Stomach smooth muscle (tissue), 2 donors: ENCODE data around the gene LYRM7.

ENCODE experiments used
- H3K27ac ChIP-seq: one replicate; pipeline ENCODE4 v1.7.0; 2013; ENCODE audit warnings: mild to moderate bottlenecking, low read length, inconsistent platforms
- H3K27me3 ChIP-seq, 2 donors: one replicate each; pipeline ENCODE4 v1.7.0; 2013; ENCODE audit warnings: low read length in 2 of 2; ENCODE audit not compliant: insufficient read depth in 2 of 2, control insufficient read depth in 1 of 2
- H3K36me3 ChIP-seq, 2 donors: one replicate each; pipeline ENCODE4 v1.7.0; 2013; ENCODE audit warnings: low read length in 2 of 2; ENCODE audit not compliant: control insufficient read depth in 2 of 2, insufficient read depth in 2 of 2
- H3K4me1 ChIP-seq: one replicate; pipeline ENCODE4 v1.7.0; 2013; ENCODE audit warnings: low read length; ENCODE audit not compliant: control insufficient read depth, insufficient read depth
- H3K4me3 ChIP-seq, 2 donors: one replicate each; pipeline ENCODE4 v1.7.0; 2013; ENCODE audit warnings: low read length in 2 of 2
- H3K9ac ChIP-seq, 2 donors: one replicate each; pipeline ENCODE4 v1.7.0; 2013; ENCODE audit warnings: low read length in 2 of 2, mild to moderate bottlenecking in 1 of 2
- H3K9me3 ChIP-seq, 2 donors: one replicate each; pipeline ENCODE4 v1.7.0; 2013; ENCODE audit warnings: low read length in 2 of 2; ENCODE audit not compliant: control insufficient read depth in 2 of 2
- donor health status: healthy.
- donor health status: Pancreatic carcinoma.

Gene LYRM7

GRCh38 chr5:131204964-131205363, 34.2 kb downstream of the LYRM7 start:
- no peak overlapping the region for H3K27ac ChIP-seq
- H3K4me3 ChIP-seq, result no peak overlapping the region
- H3K36me3 ChIP-seq, result no peaks in the 10 kb centered on the region
- no peaks in the 10 kb centered on the region for H3K4me1 ChIP-seq
- H3K27me3 ChIP-seq, result no peaks in the 10 kb centered on the region
- no peak overlapping the region for H3K9ac ChIP-seq
- H3K9me3 ChIP-seq, result no peaks in the 10 kb centered on the region

- H3K27me3 ChIP-seq, result no peaks in the 10 kb centered on the region
- H3K9ac ChIP-seq, result no peak overlapping the region
- H3K36me3 ChIP-seq, result no peaks in the 10 kb centered on the region
- no peak overlapping the region for H3K27ac ChIP-seq
- no peaks in the 10 kb centered on the region for H3K9me3 ChIP-seq
- no peaks in the 10 kb centered on the region for H3K4me1 ChIP-seq
- no peak overlapping the region for H3K4me3 ChIP-seq
These were observed 35.3 kb downstream of the LYRM7 start for GRCh38 chr5:131206061-131206460.

GRCh38 chr5:131206772-131207171, 36.0 kb downstream of the LYRM7 start:
- Histone ChIP-seq H3K36me3 (no peaks in the 10 kb centered on the region), H3K9me3 (no peaks in the 10 kb centered on the region), H3K4me3 (no peak overlapping the region), H3K27me3 (no peaks in the 10 kb centered on the region), H3K4me1 (no peaks in the 10 kb centered on the region), H3K27ac (no peak overlapping the region), H3K9ac (no peak overlapping the region)

- H3K9me3 ChIP-seq, result no peaks in the 10 kb centered on the region
- no peak overlapping the region for H3K27ac ChIP-seq
- no peaks in the 10 kb centered on the region for H3K36me3 ChIP-seq
- no peak overlapping the region for H3K4me3 ChIP-seq
- no peaks in the 10 kb centered on the region for H3K27me3 ChIP-seq
- H3K4me1 ChIP-seq, result no peaks in the 10 kb centered on the region
- H3K9ac ChIP-seq, result no peak overlapping the region
These were observed 38.4 kb downstream of the LYRM7 start for GRCh38 chr5:131209175-131209505.

- Histone ChIP-seq H3K9me3 (no peaks in the 10 kb centered on the region), H3K9ac (no peak overlapping the region), H3K4me3 (no peak overlapping the region), H3K36me3 (no peaks in the 10 kb centered on the region), H3K4me1 (no peaks in the 10 kb centered on the region), H3K27ac (no peak overlapping the region), H3K27me3 (no peaks in the 10 kb centered on the region)
These were observed 38.9 kb downstream of the LYRM7 start for GRCh38 chr5:131209506-131210150.

- Histone ChIP-seq H3K9me3 (no peaks in the 10 kb centered on the region), H3K27ac (no peak overlapping the region)
These were observed 39.4 kb downstream of the LYRM7 start for GRCh38 chr5:131210151-131210510.

GRCh38 chr5:131211669-131212068, 40.9 kb downstream of the LYRM7 start:
- Histone ChIP-seq H3K9me3 (no peaks in the 10 kb centered on the region), H3K27me3 (no peaks in the 10 kb centered on the region), H3K36me3 (no peaks in the 10 kb centered on the region), H3K4me1 (no peaks in the 10 kb centered on the region), H3K9ac (no peak overlapping the region), H3K27ac (no peak overlapping the region), H3K4me3 (no peak overlapping the region)

More at GRCh38 chr5:131210151-131210510, 39.4 kb downstream of the LYRM7 start:
- Histone ChIP-seq H3K4me1 (no peaks in the 10 kb centered on the region), H3K36me3 (no peaks in the 10 kb centered on the region), H3K4me3 (no peak overlapping the region), H3K27me3 (no peaks in the 10 kb centered on the region), H3K9ac (no peak overlapping the region)

- H3K9ac ChIP-seq, result no peak overlapping the region
- no peaks in the 10 kb centered on the region for H3K36me3 ChIP-seq
- no peak overlapping the region for H3K27ac ChIP-seq
- no peak overlapping the region for H3K4me3 ChIP-seq
- no peaks in the 10 kb centered on the region for H3K9me3 ChIP-seq
- H3K4me1 ChIP-seq, result no peaks in the 10 kb centered on the region
- no peaks in the 10 kb centered on the region for H3K27me3 ChIP-seq
These were observed 41.8 kb downstream of the LYRM7 start for GRCh38 chr5:131212471-131213021.

GRCh38 chr5:131214609-131215227, 44.0 kb downstream of the LYRM7 start:
- Histone ChIP-seq H3K9me3 (no peaks in the 10 kb centered on the region), H3K4me3 (no peak overlapping the region), H3K27ac (no peak overlapping the region), H3K4me1 (no peaks in the 10 kb centered on the region), H3K27me3 (no peaks in the 10 kb centered on the region), H3K36me3 (no peaks in the 10 kb centered on the region), H3K9ac (no peak overlapping the region)

- no peaks in the 10 kb centered on the region for H3K27me3 ChIP-seq
- no peaks in the 10 kb centered on the region for H3K36me3 ChIP-seq
- H3K4me1 ChIP-seq, result no peaks in the 10 kb centered on the region
- H3K9me3 ChIP-seq, result no peaks in the 10 kb centered on the region
- H3K27ac ChIP-seq, result no peak overlapping the region
- no peak overlapping the region for H3K9ac ChIP-seq
- no peak overlapping the region for H3K4me3 ChIP-seq
These were observed 47.0 kb downstream of the LYRM7 start for GRCh38 chr5:131217791-131218190.

GRCh38 chr5:131218392-131218791, 47.6 kb downstream of the LYRM7 start:
- Histone ChIP-seq H3K9ac (no peak overlapping the region), H3K9me3 (no peaks in the 10 kb centered on the region), H3K36me3 (no peaks in the 10 kb centered on the region), H3K4me1 (no peaks in the 10 kb centered on the region), H3K4me3 (no peak overlapping the region), H3K27ac (no peak overlapping the region), H3K27me3 (no peaks in the 10 kb centered on the region)
